Activated T-cell treated with anti-CD3 and anti-CD28 coated beads for 4 hours (primary cell): Measurements from ENCODE around the gene HEPN1.

Source experiments
- DNase-seq: peaks from one replicate; pipeline ENCODE4 v3.0.0-alpha.2; 2020

HEPN1 gene

GRCh38 chr11:124918950-124919349, at the start of gene HEPN1:
Gene HEPN1 (plus strand): TSS chr11:124919250.
- DNase-seq: no peak

GRCh38 chr11:124869331-124869730, 49.7 kb upstream of the HEPN1 start:
- DNase-seq: no peak

- no peak for DNase-seq
Measured at GRCh38 chr11:124869856-124870387, 49.1 kb upstream of the HEPN1 start.

GRCh38 chr11:124870430-124870829, 48.6 kb upstream of the HEPN1 start:
- DNase-seq: no peak

- DNase-seq: no peak
Measured at GRCh38 chr11:124872280-124872679, 46.8 kb upstream of the HEPN1 start.

- DNase-seq: no peak
Measured at GRCh38 chr11:124872741-124873140, 46.3 kb upstream of the HEPN1 start.

GRCh38 chr11:124873951-124874350, 45.1 kb upstream of the HEPN1 start:
- DNase-seq: no peak

- DNase-seq: no peak
Measured at GRCh38 chr11:124874571-124875255, 44.3 kb upstream of the HEPN1 start.

- DNase-seq: no peak
Measured at GRCh38 chr11:124875401-124875800, 43.6 kb upstream of the HEPN1 start.

GRCh38 chr11:124875943-124876817, 42.9 kb upstream of the HEPN1 start:
- DNase-seq: peak; percentile 68

- no peak for DNase-seq
Measured at GRCh38 chr11:124876818-124877630, 42.0 kb upstream of the HEPN1 start.

- no peak for DNase-seq
Measured at GRCh38 chr11:124877631-124877909, 41.5 kb upstream of the HEPN1 start.

- DNase-seq: no peak
Measured at GRCh38 chr11:124877910-124878758, 40.9 kb upstream of the HEPN1 start.

- no peak for DNase-seq
Measured at GRCh38 chr11:124878759-124879492, 40.1 kb upstream of the HEPN1 start.

- no peak for DNase-seq
Measured at GRCh38 chr11:124879493-124880289, 39.4 kb upstream of the HEPN1 start.

- DNase-seq: no peak
Measured at GRCh38 chr11:124880290-124880611, 38.8 kb upstream of the HEPN1 start.

GRCh38 chr11:124880958-124881357, 38.1 kb upstream of the HEPN1 start:
- DNase-seq: no peak

GRCh38 chr11:124882339-124883071, 36.5 kb upstream of the HEPN1 start:
- DNase-seq: no peak

- no peak for DNase-seq
Measured at GRCh38 chr11:124884340-124884739, 34.7 kb upstream of the HEPN1 start.

- DNase-seq: no peak
Measured at GRCh38 chr11:124884869-124885479, 34.1 kb upstream of the HEPN1 start.
